ENCODE data around the gene ZNF396.

ZNF396 gene

DNA sequence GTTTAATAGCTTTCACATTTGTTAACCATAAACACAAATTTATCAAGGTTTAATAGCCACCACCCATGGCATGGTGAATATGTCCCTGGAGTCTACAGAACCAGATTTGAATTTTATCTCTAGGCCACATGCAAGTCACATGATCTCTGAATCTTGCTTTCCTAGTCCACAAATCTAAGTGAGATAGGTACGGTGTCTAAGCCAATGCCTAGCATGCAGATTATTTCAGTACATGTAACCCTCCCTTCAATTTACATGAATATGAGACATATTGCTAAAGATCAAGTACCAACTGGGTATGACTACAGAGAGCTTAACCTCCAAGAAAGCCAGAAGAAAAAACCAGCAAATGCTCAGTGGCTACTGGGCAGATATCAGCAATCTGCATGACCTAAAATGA is 42.9 kb downstream of the ZNF396 start:
- DNase-seq = no peak

DNA sequence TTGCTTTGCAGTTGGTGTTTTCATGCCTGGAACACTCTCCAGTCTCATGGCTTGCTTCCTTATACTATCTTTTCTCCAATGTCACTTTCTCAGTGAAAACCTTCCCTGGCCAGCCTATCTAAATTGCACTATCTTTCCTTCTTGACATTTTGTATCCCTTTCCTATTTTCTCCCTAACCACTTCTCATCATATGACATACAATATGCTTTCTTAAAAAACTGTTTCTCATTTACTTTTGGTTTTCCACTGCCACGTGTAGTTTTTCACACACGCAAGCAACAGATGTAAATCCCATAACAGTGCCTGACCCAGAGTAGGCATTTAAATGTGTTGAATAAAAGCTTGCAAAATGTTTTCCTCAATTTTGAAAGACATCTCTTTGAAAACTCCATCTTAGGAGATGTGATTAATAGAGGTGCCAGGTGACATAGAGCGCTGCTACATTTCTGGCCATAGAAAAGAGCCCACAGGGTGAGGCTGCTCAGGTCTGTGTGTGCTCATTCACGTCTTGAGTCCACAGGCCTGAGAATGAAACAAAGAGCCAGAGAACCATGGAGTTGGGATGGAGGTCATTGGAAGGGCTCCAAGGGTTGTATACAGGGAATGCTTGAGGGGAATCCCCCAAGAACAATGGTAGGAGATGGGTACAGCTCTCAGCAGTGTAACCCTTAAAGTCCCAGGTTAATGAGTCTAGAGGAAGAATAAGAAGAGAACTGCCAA is 45.6 kb downstream of the ZNF396 start:
- no peak for DNase-seq

DNA sequence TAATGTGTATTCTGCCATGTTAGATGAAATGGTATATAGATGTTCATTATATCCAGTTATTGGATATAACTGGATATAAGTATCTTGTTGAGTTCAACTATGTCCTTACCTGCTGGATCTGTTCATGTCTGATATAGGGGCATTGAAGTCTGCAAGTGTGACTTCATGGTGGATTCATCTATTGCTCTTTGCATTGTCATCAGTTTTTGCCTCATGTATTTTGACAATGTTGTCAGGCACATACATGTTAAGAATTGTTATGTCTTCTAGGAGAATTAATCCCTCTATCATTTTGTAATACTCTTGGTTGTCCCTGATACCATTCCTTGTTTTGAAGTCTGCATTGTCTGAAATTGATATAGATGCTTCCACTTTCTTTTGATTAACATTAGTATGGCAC is 48.3 kb downstream of the ZNF396 start:
- DNase-seq = no peak

DNA sequence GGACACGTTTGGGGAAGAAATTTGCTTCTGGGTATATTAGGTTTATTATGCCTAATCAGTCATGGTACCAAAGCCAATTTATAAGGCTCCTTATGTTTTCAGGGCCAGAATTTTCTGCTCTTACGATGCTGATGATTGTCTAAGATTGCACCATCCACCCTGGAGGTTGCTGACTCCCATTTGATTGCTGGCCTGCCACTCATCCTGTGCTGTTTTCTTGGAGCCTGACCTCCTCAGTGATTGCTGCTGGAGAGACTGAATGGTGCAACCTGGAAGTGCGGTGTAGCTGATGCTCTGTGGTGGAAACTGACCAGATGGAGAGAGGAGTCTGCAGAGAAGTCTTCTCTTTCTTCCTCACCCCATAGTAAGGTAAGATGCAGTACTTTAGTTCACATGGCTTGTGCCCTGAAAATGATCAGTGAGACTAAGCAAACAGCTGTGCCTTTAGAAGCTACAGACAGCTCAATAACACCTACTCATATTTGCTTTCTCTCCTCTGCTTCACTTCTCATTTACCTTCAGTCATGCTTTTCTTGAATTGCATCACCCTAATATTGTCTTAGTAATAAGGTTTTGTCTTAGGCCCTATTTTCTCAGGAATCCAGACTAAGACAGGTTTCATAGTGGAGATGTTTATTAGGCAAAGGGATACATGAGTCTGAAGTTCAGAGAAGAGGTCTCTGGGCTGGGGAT is 50.3 kb downstream of the ZNF396 start:
- DNase-seq = no peak

DNA sequence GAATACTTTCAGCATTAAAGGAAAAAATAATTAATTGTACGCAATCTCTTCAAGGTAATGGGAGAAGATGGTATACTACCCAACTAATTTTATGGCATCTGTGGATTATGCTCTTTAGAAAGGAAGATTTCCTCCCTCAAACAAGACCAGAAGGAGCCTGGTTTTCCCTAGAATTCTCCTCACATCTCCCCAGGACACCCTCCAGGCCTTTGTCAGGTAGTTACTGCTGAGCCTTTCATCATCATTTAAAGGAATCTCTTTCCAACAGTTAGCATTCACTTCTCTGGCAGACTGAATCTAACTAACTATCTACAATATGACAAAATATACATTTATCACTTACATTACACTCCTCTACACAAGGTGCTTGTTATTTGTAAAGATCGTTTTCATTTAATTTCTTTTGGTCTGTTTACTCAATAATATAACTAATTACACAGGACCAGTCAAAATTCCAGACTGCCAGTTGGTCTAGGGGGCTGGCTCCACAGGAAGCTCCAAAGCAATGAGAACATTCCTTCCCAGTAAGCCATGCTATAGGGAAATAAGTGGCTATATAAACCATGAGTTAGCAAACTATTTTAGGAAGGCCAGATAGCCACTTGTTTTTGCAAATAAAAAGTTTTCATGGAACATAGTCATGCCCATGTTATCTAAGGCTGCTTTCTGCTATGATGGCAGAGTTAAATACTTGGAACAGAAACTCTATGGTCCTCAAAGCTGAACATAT is 52.0 kb downstream of the ZNF396 start:
- DNase-seq = no peak

DNA sequence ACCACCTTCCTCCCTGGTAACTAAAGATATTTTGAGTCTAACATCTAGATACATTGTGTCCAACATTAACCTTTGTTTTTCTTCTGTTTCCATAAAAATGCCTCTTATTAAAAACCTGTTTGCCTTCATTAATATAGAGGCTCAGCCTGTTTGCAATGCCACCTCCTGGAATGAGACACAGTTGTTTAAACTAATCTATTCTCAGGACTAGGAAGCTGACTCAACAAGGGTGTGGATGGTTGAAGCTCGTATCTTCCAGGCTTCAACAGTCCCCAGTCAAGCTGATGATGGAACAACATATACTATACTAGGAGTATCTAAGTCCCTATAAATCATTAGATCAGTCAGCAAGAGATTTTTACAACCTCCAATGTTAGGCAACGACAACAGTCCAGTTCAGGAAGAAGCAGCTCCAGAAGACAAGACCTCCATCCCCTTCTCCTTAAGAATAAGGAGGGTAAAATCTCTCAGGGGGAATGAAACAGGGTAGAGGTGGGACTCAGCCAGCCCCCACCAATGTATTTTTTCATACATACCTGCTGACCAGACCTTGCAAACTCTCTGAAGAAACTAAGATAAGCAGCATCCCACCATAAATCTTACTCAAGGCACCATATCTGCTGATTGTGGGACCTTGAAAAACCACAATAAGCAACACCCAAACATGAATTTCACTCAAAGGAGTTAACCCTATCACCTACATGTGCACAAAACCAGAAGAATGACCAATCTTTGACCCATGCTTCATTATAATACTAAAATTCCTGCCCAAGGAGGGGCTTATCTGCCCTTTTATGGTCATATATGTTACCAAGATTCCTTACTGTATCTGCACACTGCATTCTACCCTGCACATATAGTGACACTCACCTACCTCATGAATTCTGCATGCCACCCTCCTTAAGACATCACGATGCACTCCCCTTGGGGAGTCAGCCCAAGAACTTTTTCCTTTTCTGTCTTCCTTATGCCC is 54.4 kb downstream of the ZNF396 start:
- no peak for DNase-seq

Data from NCI-H510A treated with DMSO at 0.1 percent for 48 hours (cell line).